Inferior parietal cortex (tissue), 1 donor: ENCODE data around the gene INCENP.
A peak's percentile ranks its signal among the peaks of the same experiment; 100 is the strongest.
"Not testable (repeated sequence)": the region's sequence is repeated elsewhere in the genome, so short reads cannot be mapped to it uniquely, and the experiment has no call there.

Experiments used
- DNase-seq: peaks from one replicate; pipeline ENCODE4 v3.0.0-alpha.2; 2016; ENCODE audit errors: extremely low spot score

Gene INCENP

GRCh38 chr11:62123669-62124185 is at the start of gene INCENP:
Gene INCENP (plus strand): TSS chr11:62124011. CDS start chr11:62128162, 4,151 bp downstream.
- peak; percentile 100 for DNase-seq

DNA sequence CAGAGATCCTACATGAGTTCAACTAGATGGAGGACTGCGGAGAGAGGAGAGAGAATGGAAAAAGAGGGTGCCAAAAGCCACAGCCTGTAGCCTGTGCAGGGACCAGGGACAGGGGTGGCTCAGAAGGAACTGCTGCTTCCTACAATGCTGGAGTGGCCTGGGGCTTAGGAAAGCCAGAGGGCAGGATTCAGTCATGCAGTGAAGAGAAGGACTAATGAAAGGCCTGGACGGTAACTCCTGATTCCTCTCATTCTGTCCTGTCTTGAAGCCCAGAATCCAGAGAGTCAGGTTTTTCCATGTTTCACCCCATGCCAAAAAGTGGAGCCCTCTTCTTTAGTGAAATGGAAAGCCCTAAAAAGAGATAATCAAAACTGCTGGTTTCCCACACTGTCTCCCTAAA is 48.4 kb upstream of the INCENP start:
- no peak for DNase-seq

GRCh38 chr11:62077132-62077531 is 46.7 kb upstream of the INCENP start:
- no peak for DNase-seq

DNA sequence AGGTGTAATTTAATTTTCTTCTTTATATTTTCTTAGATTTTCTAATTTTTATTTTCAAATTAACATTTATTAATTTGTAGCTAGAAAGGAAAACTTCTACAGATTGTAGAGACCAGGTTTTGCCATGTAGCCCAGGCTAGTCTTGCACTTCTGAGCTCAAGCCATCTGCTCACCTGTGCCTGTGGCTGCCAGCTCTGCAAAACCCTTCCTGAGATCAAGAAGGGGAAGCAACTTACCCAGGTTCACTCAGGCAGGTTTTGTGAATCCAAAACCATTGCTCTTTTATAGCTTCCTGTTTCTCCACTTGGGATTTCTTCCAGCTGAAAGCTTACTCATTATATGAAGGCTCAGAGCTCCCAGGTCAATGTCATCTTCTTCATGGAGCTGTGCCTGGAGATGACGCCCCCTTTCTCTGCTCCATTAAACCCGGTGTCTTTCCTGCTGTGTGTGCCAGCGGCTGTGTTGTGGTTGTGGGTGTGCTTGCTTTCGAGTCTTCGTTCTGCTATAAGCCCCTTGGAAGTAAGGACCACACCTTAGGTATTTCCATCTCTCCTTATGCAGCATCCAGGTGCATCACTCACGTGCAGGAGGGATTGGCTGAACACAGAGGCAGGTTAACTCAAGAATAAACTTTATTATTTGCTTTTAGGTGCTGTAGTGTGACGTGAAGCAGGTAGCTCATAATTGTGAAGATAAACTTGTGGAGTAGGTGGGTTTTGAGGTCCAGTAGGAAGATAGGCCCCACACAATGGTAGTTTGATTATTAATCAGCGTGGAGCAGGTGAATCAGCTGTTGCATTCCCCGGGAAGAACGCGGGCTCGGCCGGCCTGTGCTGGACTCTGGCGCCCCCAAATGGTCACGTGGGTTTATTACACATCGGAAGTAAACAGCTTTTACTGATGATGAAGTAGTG is 42.2 kb upstream of the INCENP start:
- DNase-seq, result peak; percentile 83

DNA sequence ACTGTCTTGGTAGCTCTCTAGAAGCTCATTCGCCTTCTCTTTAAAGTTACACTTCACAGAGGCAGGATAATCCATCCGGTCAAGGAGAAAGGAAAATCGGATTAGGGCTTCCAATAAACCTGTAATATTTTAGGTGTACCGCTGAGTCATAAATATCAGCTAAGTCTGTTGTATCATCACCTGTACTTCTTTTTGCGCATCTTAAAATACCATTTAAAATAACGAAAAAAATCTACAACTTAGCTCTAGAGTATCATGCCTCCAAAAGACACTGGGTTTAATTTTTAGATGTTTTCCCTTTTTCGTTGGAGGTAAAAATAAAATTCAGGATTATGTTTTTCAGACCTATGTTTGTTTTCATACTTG is 41.5 kb upstream of the INCENP start:
- DNase-seq, result no peak

GRCh38 chr11:62084801-62085200 is 39.0 kb upstream of the INCENP start:
- DNase-seq, result not testable (repeated sequence)

GRCh38 chr11:62087694-62088093 is 36.1 kb upstream of the INCENP start:
- no peak for DNase-seq

DNA sequence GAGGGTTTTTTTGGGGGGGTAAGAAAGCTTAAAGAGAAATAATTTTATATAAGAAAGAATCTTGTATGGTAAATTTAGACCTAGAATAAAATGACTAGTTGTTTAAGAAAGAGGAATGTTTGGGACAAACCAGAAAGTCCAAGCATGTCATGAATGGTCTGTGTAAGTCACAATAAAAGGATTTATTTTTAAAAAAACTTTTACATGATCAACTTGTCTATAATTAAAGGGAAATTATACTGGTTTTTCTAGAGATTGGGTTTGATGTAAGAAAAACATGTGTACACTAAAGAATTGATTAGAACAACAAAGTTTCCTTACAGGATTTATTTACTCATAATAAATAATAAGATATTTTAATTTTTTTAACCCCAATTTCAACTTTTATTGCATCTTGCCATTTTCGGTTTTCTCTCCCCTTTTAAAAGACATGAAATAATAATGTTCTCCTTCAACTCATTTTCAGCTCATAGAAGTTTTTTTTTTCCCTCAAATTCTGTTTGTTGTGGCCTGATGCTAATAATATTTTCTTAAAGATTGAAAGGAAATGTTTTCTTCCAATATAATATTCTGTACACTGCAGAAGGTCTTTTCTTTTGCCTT is 35.4 kb upstream of the INCENP start:
- no peak for DNase-seq

DNA sequence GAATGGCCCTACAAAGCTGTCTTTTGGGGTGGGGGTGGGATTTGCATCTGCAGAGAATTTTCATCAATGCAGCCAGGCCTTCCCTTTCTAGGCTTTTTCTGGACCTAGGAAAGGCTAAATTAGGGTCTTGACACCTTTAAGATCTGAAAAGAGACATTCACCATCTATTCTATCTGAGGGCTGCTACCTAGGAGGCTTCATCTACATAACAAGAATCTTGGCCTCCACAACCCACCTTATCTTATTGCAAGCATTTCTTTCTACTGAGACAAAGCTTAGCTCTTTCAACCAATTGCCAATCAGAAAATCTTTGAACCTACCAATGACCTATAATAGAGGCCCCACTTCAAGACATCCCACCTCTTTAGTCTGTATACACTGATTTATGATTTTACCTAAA is 20.7 kb upstream of the INCENP start:
- DNase-seq, result no peak

DNA sequence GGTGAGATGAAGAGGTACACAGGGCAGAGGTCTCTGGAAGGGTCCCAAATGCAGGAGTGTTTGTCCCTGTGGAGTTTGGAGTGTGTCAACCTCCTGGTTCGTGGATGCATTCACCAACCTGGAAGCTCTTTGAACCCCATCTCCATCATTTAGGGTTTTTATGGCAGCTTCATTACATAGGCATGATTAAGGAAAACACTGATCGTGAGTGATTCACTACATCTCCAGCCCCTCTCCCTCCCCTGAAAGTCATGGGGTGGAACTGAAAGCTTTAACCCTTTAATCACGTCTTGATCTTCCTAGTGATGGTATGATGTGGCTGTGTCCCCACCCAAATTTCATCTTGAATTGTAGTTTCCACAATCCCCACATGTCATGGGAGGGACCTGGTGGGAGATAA is 19.8 kb upstream of the INCENP start:
- DNase-seq, result no peak

GRCh38 chr11:62104816-62105653 is 18.8 kb upstream of the INCENP start:
- peak; percentile 48 for DNase-seq

DNA sequence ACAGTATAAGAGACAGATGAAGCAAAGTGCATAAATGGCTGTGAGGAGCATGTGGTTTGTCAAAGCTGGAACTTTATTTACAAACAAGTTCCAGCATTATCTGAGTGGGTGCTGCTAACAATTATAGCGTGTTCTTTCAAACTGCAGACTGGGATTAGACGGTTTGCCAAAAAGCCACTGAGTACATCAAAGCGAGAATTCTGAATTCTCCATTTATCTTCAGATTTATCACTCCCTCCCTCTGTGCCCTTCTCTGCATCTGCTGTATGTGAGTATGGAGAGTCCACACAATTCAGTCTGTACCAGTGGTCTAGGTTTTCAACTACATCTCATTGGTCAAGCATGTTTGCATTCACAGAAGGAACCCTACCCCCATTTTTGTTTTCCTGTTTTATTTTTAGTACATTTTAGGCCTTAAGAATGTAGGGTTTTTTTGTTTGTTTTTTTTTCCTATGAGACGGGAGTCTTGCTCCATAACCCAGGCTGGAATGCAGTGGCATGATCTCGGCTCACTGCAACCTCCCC is 18.1 kb upstream of the INCENP start:
- DNase-seq, result no peak

DNA sequence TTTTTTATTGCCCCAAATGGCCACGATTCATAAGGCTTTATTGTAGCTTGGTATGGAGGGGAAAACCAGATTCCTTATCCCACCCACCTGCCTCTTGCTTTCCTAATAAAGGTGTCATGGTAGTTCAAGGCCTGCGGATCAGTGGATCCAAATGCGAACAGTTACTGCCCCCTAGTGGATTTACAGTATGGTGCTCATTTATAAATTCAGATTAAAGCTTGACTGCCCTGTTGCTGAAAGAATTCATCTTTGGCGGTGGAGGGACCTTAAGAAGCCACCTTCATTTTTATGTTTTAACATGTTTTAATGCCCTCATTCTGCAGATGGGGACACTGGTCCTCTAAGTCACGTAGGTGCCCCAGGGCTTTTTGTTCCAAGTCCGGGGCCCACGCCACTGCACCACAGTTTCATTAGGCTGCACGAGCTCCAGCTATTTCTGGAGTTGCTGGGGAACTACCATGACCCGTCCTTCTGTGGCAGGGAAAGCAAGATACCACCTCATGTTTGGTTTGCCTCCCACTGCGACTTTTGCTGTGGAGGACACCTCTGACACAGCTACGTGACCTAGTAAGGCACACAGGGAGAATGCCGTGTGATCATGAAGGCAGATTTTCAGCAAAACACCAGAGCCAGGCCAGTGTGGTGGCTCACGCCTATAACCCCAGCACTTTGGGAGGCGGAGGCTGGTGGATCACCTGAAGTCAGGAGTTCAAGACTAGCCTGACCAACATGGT is 15.6 kb upstream of the INCENP start:
- peak; percentile 91 for DNase-seq

- no peak for DNase-seq
Observed at GRCh38 chr11:62108971-62109404, 14.8 kb upstream of the INCENP start.

- no peak for DNase-seq
Observed at GRCh38 chr11:62115085-62115694, 8.6 kb upstream of the INCENP start.

DNA sequence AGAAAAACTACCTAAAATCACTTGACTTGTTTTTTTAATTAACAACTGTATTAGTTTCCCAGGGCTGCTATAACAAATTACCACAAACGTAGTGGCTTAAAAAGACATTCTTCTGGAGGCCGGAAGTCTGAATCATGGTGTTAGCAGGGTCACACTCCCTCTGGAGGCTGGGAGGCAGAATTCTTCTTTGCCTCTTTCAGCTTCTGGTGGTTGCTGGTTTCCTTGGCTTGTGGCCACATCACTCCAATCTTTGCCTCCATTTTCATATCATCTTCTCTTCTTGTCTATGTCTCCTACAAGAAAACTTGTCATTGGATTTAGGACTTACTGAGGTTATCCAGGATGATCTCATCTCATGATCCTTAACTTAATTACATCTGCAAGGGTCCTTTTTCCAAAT is 7.4 kb upstream of the INCENP start:
- DNase-seq, result no peak

DNA sequence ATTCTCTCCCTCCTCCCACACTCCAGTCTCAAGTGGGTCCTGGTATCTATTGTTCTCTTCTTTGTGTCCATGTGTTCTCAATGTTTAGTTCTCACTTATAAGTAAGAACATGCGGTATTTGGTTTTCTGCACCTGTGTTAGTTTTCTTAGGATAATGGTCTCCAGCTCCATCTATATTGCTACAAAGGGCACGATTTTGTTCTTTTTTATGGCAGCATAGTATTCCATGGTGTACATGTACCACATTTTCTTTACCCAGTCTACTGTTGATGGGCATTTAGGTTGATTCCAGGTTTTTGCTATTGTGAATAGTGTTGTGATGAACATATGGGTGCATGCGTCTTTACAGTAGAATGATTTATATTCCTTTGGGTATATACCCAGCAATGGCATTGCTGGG is 4.2 kb upstream of the INCENP start:
- DNase-seq, result no peak

DNA sequence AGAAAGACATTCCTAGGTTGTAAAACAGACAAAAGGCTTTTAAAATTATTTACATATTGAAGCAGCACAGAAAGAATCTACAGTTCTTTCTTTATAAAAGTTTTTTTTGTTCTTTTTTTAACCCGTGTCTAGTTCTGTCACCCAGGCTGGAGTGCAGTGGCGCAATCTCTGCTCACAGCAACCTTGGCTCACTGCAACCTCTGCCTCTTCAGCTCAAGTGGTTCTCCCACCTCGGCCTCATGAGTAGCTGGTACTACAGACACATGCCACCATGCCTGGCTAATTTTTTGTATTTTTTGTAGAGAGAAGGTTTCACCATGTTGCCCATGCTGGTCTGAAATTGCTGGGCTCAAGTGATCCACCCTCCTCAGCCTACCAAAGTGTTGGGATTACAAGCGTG is 3.8 kb upstream of the INCENP start:
- DNase-seq, result no peak

DNA sequence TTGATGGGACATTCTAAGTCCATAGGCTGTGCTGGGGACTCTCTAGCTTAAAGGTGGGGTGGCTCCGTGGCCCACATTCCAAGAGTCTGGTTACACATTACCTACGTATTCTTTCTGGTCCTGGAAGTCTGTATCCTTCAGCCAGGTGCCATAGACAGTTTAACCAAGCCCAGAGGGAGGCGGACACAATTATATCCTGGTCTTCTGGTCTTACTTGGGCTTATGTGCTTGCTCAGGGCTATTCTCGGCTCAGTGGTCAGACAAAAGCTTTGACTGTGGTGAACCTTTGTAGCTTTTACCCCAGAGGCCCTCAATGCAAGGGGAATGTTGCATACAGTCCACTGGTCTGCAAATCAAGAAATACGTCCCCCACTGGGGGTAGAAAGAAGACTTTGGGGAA is 3.4 kb upstream of the INCENP start:
- DNase-seq, result no peak

DNA sequence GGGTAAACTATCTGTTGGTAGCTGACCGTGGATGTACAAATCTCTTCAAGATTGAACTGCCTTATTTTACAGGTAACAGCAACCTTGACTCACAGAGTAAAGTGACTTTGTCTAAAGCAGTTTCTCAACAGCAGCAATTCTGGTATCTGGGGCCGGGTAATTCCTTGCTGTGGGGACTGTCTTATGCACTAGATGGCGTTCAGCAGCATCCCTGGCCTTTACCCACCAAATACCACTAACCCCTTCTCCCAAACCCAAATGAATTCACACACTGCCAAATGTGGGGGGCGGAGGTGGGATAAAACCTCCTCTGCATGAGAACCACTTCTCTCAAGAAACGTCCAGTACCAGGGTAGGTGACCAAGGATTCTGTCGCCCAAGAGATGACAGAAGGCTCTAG is 1.7 kb upstream of the INCENP start:
- no peak for DNase-seq
